GM12892 (cell line): ENCODE data around the gene ASPN.

Experiments used
- POLR2A ChIP-seq: IDR thresholded peaks from 2 replicates; pipeline ENCODE4 v1.6.1; 2011; ENCODE audit warnings: low read depth, low read length, control low read depth
- POLR2AphosphoS5 ChIP-seq: IDR thresholded peaks from 2 replicates; pipeline ENCODE4 v1.6.1; 2011; ENCODE audit warnings: low read depth, low read length, control low read depth
- TAF1 ChIP-seq: IDR thresholded peaks from 2 replicates; pipeline ENCODE4 v1.6.1; 2011; ENCODE audit warnings: low read depth, mild to moderate bottlenecking, control low read depth, low read length, borderline replicate concordance

DNA sequence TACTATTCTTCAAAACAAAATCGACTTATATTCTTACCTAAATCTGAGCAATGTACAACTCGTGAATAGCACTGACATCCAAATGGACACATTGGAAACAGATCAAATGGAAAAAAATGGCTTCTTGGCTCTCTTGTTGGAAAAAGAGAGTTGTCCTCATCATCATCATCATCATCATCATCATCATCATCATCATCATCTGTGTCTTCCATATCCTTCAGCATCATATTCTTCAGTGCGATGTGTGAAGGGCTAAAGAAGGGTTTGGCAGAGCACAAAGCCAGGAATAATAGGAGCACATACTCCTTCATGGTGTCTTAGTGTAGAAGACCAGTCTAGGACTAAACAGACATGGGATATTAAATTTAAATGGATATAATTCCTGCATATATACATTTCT is 7.7 kb downstream of the ASPN start:
- no peak for TF ChIP-seq POLR2A
- no peak for TF ChIP-seq TAF1
- no peak for TF ChIP-seq POLR2AphosphoS5
